HG02588 (cell line): ENCODE measurements around the gene TMEM53.

Source experiments
- ATAC-seq: cut with Tn5 transposase; IDR thresholded peaks from one replicate; pipeline ENCODE4 v1.9.1; 2021; ENCODE audit warnings: mild to moderate bottlenecking, moderate library complexity; ENCODE audit not compliant: unreplicated experiment

Gene TMEM53

DNA sequence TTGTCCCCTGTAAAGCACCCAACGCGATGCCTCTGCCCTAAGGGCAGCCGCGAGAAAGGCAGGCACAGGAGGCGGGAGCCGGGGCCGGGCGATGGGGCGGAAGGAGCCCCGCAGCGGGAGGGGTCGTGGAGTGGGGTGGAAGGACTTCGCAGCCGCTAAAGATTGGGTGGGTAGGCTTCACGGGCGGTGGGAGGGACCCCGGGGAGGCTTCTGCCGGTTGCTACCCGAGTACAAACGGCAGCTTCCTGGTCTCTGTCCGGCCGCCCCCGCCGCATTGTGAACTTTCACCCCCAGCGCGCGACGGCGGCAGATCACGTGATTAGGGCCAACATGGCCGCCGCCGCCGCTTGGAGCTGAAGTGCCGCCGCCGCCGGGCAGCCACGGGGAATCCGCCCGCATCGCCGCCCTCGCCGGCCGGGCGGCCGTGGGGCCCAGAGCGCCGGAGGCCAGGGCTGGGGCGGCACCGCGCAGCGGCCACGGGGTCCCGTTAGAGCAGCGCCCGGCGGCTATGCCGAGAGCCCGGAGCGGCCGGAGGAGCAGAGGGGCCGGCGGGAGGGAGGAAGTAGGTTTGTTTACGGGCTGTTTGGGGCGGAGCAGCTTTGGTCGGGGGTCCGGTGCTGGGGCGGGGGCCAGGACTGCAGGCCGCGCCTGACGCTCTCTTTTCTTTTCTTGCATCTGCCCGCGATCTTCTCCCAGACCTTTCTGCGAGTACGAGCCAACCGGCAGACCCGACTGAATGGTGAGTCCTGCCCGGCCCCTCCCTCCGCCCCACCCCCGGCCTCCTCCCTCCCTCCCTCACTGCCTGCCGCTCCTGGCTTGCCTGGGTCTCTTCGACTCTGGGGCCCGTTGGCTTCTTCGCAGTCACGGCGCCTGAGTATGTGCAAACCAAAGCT lies 42.4 kb downstream of the TMEM53 start:
- peak; percentile 65 for ATAC-seq

DNA sequence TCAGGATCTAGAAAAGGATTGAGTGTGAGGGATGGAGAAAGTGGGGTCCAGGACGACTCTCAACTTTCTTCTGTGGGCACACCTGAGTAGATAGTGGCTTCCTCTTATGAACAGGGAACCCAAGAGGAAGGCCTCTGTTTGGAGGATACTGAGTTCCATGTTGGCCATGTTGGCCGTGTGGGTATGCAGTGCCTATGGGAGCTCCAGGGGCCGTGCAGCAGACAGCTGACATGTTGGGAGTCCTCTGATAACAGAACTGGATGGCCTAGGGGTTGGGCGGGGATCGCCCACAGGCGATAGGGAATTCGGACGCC lies 43.0 kb downstream of the TMEM53 start:
- peak; percentile 5 for ATAC-seq

- no peak for ATAC-seq
These were observed 44.2 kb downstream of the TMEM53 start for GRCh38 chr1:44630116-44630515.

DNA sequence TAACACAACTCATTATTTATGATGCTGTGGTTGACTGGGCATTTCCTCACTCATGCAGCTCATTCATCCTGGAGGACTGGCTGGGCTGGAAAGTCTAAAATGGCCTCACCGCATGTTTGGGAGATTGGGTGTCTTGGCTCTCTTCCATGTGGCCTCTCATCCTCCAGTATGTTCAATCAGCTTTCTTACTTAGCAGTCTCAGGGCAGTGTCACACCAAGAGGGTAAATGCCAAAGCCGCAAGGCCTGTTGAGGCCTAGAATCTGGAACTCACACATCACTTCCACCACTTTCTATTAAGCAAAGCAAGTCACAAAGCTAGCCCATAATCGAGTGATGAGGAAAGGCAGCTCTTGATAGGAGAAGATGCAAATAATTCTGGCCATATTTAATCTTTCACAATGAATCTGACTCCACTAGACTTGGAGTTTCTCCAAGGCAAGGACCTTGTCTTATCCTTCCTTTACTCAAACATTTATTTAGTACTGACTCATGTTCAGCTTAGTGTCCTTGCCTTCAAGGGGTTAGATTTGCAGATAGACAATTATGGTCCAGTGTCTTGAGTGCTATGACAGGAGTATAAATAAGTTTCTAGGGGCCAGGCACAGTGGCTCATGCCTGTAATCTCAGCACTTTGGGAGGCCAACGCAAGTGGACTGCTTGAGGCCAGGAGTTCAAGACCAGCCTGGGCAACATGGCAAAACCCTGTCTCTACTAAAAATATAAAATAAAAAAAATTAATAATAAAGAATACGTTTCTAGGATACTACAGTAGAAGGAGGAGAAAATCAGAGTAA lies 45.1 kb downstream of the TMEM53 start:
- ATAC-seq: no peak

DNA sequence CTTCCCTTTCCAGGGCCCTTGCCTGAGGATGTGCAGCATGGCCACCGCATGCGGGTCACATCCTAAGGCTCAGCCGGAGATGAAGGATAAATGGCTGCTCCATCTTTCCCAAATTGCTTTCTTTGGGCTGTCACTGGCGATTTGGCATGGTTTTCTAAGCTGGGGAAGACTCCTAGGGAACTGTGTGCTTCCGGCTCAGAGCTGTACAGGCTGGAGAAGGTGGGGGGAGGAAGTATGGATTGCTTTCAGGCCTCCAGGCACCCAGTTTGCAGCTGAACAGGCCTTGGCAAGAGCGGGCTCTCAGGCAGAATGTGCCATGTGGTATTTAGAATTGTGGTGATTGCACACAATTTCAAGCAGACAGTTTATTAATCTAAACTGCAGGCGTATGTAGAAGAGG lies 48.9 kb downstream of the TMEM53 start:
- ATAC-seq: no peak

- no peak for ATAC-seq
These were observed 49.9 kb downstream of the TMEM53 start for GRCh38 chr1:44624268-44624901.

- no peak for ATAC-seq
These were observed 52.4 kb downstream of the TMEM53 start for GRCh38 chr1:44621841-44622286.

- ATAC-seq: no peak
These were observed 54.2 kb downstream of the TMEM53 start for GRCh38 chr1:44620072-44620471.

GRCh38 chr1:44619261-44619900 lies 54.9 kb downstream of the TMEM53 start:
- no peak for ATAC-seq

DNA sequence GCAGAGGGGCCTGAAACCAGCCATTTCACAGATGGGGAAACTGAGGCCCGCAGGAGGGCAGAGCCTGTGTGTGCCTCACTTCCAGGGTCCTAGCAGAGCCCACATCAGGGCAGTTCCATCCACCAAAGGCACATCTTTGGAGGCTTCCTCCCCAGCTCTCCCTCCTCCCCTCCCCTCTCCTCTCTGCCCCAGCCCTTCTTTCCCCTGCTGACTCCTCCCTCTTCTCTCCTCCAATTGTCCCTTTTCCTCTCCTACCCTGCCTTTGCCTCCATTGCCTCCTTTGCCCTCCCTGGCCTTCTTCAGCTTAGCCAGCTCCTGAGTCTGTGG lies 56.6 kb downstream of the TMEM53 start:
- ATAC-seq: no peak

DNA sequence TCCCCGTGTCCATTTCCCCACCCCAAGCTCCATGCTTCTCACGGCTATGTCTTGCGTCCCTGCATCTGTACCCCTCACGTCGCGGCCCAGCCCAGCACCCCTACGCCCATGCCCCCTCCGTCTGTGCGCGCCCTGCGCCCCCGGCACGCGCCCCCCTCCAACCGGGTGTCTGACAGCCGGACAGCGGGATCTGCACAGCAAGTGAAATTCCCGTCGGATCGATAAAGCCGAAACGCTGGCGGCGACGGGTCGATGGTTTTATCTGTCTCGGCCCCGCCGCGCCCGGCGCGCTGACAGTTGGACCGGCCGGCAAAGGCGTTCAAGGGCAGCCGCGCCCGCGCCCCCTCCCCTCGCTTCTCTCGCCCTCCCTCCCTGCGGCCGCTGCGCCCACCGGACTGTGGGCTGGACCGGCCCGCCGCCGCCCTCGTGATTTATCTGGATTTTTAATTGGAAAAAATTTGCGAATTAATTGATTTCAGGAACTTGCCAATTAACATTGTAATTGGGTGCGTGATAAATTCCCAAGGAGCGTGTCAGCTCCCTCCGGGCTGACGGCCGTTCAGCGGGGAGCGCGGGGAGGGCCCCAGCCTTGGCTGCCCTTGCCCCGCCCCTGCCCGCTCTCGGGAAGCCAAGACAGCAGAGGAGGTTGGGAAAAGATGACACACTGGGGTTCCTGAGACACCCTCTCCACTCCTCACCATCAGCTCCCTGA lies 57.1 kb downstream of the TMEM53 start:
- ATAC-seq: no peak

DNA sequence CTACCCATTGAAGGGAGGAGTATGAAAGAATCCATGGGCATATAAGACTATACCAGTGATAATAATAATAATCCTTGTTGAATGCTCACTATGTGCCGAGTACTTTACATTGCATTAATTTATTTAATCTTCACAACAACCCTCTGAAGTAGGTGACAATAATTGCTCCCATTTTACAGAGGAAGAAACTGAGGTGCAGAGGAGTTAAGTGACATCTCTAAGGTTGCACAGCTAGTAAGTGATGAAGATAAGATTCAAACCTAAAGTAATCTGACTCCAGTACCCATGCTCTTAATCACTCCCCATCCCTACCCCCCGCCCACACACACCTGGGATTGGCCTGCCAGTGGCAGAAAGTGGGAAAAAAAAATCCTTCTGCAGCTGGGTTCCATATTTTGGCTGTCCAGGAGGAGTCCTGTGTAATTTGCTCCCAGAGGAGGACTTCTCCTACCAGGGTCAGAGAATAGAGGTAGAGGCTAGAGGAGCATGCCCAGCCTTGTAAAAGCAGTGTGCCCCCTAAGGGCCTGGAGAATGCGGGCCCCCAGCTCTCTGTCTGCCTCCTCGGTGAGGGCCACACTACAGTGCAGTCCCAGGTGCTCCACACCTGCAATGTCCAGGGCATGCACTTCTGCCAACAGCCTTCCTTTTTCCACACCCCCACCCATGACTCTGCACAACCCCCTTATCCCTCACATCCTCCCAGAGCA lies 57.8 kb downstream of the TMEM53 start:
- ATAC-seq: no peak

DNA sequence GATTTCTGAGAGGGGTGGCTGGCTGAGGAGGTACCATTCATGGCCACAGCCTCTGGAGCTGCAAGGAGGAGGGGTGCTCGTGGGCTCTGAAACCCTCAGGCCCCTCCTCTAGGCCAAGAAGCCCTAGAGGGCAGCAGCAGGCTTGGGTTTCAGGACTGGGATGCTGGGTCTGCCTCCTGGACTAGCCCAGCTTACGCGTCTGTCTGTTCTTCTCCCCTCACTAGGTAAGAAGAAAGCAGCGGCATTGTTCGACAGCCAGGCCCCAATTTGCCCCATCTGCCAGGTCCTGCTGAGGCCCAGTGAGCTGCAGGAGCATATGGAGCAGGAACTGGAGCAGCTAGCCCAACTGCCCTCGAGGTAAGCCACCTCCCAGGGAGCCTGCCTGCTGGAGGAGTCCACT lies 60.3 kb downstream of the TMEM53 start:
- no peak for ATAC-seq

GRCh38 chr1:44611866-44612265 lies 62.4 kb downstream of the TMEM53 start:
- ATAC-seq: no peak

DNA sequence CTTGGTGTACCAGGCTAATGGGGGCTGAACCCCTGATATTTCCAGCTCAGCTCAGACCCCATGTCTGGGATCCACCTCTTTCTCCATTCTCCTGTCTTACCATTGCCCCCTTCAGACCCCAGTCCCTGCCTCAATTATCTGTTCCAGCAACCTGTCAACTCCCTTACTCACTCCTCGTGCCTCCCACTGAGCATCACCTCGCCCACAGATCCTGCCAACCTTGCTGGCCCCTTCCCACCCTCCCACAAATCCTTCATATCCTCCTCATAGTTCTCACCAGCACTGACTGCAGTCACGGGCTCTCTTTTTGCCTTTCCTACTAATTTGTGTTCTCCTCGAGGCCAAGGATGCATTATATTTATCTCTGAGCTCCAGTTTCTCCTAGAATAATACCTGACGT lies 62.9 kb downstream of the TMEM53 start:
- no peak for ATAC-seq

DNA sequence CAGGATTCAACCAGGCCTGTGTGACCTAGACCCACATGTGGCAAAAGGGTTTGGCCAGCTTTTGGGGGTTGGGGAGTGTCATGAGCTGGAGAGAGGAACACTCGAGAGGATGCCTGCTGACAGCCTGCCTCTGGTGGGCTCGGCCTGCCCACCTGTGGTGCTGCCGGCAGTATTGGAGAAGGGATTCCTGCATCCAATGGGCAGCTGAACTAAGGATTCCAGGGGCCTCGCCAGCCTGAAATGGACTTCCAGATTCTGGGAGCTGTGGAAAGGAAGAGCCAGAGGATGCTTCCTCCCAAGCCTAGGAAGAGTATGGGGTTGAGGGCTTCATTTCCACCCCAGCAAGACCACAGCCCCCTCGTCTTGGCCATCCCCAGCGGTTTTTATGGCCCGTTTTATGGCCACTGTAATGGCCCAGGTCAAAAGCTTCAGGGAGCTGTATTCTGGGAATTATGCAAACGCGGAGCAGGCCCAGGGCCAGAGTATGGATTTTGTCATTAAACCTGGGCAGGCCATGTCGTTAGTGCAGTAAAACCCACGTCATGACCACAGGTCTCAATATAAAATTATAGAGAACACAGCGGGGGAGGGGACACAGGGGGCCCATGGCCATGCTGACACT lies 63.6 kb downstream of the TMEM53 start:
- ATAC-seq: no peak

- no peak for ATAC-seq
These were observed 64.3 kb downstream of the TMEM53 start for GRCh38 chr1:44609768-44610526.

- ATAC-seq: no peak
These were observed 64.9 kb downstream of the TMEM53 start for GRCh38 chr1:44609412-44609767.

GRCh38 chr1:44608141-44608540 lies 66.1 kb downstream of the TMEM53 start:
- no peak for ATAC-seq
